AG10803 (cell line): ENCODE results near the gene FYTTD1.

Experiments
- DNase-seq: peaks from one replicate; pipeline ENCODE4 v3.0.0; 2010; ENCODE audit warnings: low read depth
- H3K4me3 ChIP-seq: 2 replicates; pipeline ENCODE4 v1.5.1; 2011; ENCODE audit warnings: mild to moderate bottlenecking, low read length, control low read depth
- TF ChIP-seq, protein P1 (sequence below): conservative IDR thresholded peaks from 2 replicates; pipeline ENCODE4 v1.5.1; 2011; ENCODE audit warnings: mild to moderate bottlenecking, low read length, control low read depth, inconsistent platforms

FYTTD1 gene

DNA sequence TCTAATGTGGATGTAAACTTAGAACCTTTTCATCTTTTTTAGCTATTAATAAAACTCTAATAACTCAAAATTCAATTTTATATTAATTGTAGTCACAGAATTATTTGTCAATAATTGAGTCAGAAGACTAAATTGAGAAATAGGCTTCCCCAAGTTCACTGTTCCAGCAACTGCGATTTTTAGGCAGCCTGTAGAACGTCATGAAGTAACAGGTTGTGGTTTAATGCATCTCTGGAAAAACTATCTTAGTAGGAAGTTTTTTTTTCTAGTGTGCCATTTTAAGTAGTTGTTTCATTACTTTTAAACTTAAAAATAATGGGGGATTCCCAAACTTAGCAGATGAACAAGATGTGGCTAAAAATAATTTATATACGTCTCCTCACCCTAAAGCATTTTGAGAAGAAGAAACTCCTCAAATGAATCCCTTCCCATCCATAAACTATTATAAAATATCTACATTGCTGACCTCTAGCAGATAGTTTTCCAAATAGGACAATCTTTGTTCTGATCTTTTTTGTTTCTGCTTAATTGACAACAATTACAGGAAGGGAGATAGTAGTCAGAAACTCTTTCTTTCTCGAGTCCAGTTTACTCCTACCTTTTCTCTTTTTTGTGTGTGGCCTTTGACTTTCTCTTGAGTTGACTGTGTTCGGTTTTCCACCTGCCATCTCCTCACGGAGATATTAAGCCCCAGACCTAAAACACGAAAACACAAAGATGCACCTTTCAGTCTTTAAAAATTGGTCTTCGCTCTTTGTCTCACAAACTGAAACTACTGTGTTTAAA, 84.4 kb downstream of the FYTTD1 start:
- TF ChIP-seq, protein P1, sequence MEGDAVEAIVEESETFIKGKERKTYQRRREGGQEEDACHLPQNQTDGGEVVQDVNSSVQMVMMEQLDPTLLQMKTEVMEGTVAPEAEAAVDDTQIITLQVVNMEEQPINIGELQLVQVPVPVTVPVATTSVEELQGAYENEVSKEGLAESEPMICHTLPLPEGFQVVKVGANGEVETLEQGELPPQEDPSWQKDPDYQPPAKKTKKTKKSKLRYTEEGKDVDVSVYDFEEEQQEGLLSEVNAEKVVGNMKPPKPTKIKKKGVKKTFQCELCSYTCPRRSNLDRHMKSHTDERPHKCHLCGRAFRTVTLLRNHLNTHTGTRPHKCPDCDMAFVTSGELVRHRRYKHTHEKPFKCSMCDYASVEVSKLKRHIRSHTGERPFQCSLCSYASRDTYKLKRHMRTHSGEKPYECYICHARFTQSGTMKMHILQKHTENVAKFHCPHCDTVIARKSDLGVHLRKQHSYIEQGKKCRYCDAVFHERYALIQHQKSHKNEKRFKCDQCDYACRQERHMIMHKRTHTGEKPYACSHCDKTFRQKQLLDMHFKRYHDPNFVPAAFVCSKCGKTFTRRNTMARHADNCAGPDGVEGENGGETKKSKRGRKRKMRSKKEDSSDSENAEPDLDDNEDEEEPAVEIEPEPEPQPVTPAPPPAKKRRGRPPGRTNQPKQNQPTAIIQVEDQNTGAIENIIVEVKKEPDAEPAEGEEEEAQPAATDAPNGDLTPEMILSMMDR = no peak
- DNase-seq = no peak
- no peak overlapping the region for H3K4me3 ChIP-seq

DNA sequence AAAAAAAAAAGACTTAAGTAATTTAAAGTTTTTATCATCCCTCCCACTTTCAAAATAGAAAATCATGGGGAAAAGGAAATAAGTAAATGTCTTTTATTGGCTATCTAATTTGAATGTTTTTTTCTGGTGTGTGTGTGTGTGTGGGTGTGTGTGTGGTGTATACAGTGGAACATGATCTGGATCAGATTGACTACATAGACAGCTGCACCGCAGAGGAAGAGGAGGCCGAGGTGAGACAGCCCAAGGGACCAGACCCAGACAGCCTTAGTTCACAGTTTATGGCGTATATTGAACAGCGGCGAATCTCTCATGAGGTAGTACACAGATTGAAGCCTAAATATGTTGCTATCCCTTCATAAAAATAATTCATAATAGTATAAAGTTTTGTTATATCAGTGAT, 85.8 kb downstream of the FYTTD1 start:
- no peak for DNase-seq
- no peak overlapping the region for H3K4me3 ChIP-seq
- TF ChIP-seq, protein P1 = no peak

DNA sequence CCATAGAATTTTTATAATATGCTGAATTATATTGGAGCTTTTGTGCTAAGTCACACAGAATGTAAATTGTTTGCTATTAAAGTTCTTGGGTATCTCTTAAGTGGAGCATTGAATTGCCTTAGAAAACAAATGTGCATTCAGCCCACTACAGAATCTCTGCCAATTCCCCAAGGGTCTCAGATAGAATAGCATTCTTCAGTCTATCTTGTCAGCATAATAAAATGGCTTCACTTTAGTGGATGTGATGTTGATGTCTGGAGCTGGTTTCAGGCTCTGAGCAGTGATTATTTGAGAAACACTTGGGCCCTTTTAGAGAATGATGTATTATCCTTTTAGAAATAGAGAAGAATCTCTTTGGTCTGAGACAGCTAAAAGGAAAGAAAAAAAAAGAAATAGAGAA, 86.6 kb downstream of the FYTTD1 start:
- H3K4me3 ChIP-seq = no peak overlapping the region
- no peak for DNase-seq
- TF ChIP-seq, protein P1 = no peak
